IMR-90 (cell line): ENCODE measurements around the gene SNX2. TPM values are rescaled to one million over a fixed set of nuclear protein-coding genes. Genes with fewer than 3 reads are reported as not detected.

Experiments
- ATAC-seq: fragments of 200-7000 bp; cut with Tn5 transposase; 2 replicates; pipeline ENCODE4 v1.9.1; 2020; ENCODE audit warnings: low read depth, mild to moderate bottlenecking, moderate library complexity
- BruUV-seq: library from RNA; stranded (reverse); fragments of 400-500 nt; replicated peaks from 2 replicates; lab custom pipeline; 2021; lab: Mats Ljungman, UMichigan
- CTCF ChIA-PET: fragments of 300-600 bp; formaldehyde crosslinking; extraction: SDS; loops from one replicate; lab custom pipeline; 2021; ENCODE audit warnings: antibody characterized with exemption; lab: Yijun Ruan, JAX
- POLR2A ChIA-PET: fragments of 300-600 bp; sonication (Branson Sonifier 250); formaldehyde crosslinking; loops from one replicate; lab custom pipeline; 2022; ENCODE audit warnings: antibody characterized with exemption; ENCODE audit not compliant: unreplicated experiment; lab: Charles Lee
- DNase-seq: peaks from one replicate; pipeline ENCODE4 v3.0.0; 2013
- H2AFZ ChIP-seq: replicated peaks from 2 replicates; pipeline ENCODE3; 2013; ENCODE audit warnings: low read length, mild to moderate bottlenecking; ENCODE audit not compliant: poor library complexity
- H2AK5ac ChIP-seq: 2 replicates; pipeline ENCODE4 v1.6.1; 2013; ENCODE audit warnings: low read depth, low read length, inconsistent platforms
- H2AK9ac ChIP-seq: replicated peaks from 2 replicates; pipeline ENCODE3; 2013; ENCODE audit warnings: mild to moderate bottlenecking, low read depth, low read length, moderate library complexity; ENCODE audit not compliant: poor library complexity
- H2BK120ac ChIP-seq: 2 replicates; pipeline ENCODE4 v1.6.1; 2013; ENCODE audit warnings: low read depth, low read length, inconsistent platforms
- H2BK15ac ChIP-seq: 3 replicates; pipeline ENCODE4 v1.6.1; 2013; ENCODE audit warnings: low read depth, low read length, inconsistent platforms
- H2BK20ac ChIP-seq: 2 replicates; pipeline ENCODE4 v1.6.1; 2013; ENCODE audit warnings: low read depth, mild to moderate bottlenecking, inconsistent platforms, low read length, moderate library complexity
- H2BK5ac ChIP-seq: 2 replicates; pipeline ENCODE4 v1.6.1; 2013; ENCODE audit warnings: mild to moderate bottlenecking, low read depth, low read length, inconsistent platforms; ENCODE audit not compliant: poor library complexity, severe bottlenecking
- H3K14ac ChIP-seq: replicated peaks from 2 replicates; pipeline ENCODE4 v1.6.1; 2013; ENCODE audit warnings: low read depth, low read length, inconsistent platforms
- H3K18ac ChIP-seq: 2 replicates; pipeline ENCODE4 v1.6.1; 2013; ENCODE audit warnings: low read depth, low read length, control low read depth
- H3K23ac ChIP-seq: 2 replicates; pipeline ENCODE4 v1.6.1; 2013; ENCODE audit warnings: low read depth, low read length, inconsistent platforms
- H3K27ac ChIP-seq: 2 replicates; pipeline ENCODE4 v1.5.1; 2013; ENCODE audit warnings: mild to moderate bottlenecking, control low read depth, low read length; ENCODE audit not compliant: insufficient read depth
- H3K27me3 ChIP-seq: 2 replicates; pipeline ENCODE4 v1.6.1; 2013; ENCODE audit warnings: low read length; ENCODE audit not compliant: control insufficient read depth, insufficient read depth
- H3K36me3 ChIP-seq: 2 replicates; pipeline ENCODE4 v1.6.1; 2013; ENCODE audit warnings: low read length, mixed read lengths; ENCODE audit not compliant: control insufficient read depth, insufficient read depth
- H3K4ac ChIP-seq: 2 replicates; pipeline ENCODE4 v1.6.1; 2013; ENCODE audit warnings: low read depth, low read length, inconsistent platforms
- H3K4me1 ChIP-seq: 2 replicates; pipeline ENCODE4 v1.6.1; 2013; ENCODE audit warnings: low read length, mixed read lengths; ENCODE audit not compliant: control insufficient read depth, insufficient read depth
- H3K4me2 ChIP-seq: 2 replicates; pipeline ENCODE4 v1.6.1; 2013; ENCODE audit warnings: low read depth, mild to moderate bottlenecking, control low read depth, low read length, moderate library complexity
- H3K4me3 ChIP-seq: 2 replicates; pipeline ENCODE4 v1.5.1; 2013; ENCODE audit warnings: low read depth, mild to moderate bottlenecking, control low read depth, low read length, moderate library complexity; ENCODE audit not compliant: insufficient read depth
- H3K56ac ChIP-seq: 2 replicates; pipeline ENCODE4 v1.6.1; 2013; ENCODE audit warnings: low read length, inconsistent platforms; ENCODE audit not compliant: insufficient read depth; ENCODE audit errors: extremely low read depth
- H3K79me1 ChIP-seq, 2 experiments: 2 replicates each; pipeline ENCODE4 v1.6.1; 2013; ENCODE audit warnings: low read length in 2 of 2, inconsistent platforms in 1 of 2, low read depth in 1 of 2
- H3K9ac ChIP-seq: 2 replicates; pipeline ENCODE4 v1.6.1; 2013; ENCODE audit warnings: low read depth, low read length, control low read depth
- H3K9me1 ChIP-seq: 2 replicates; pipeline ENCODE4 v1.6.1; 2013; ENCODE audit warnings: low read length, inconsistent platforms; ENCODE audit not compliant: insufficient read depth
- H3K9me3 ChIP-seq: 2 replicates; pipeline ENCODE4 v1.6.1; 2013; ENCODE audit warnings: low read length; ENCODE audit not compliant: control insufficient read depth, insufficient read depth
- H4K20me1 ChIP-seq: 2 replicates; pipeline ENCODE4 v1.6.1; 2013; ENCODE audit warnings: low read length, inconsistent platforms; ENCODE audit not compliant: insufficient read depth
- H4K5ac ChIP-seq: 2 replicates; pipeline ENCODE4 v1.6.1; 2013; ENCODE audit warnings: mild to moderate bottlenecking, low read depth, low read length, control low read depth
- H4K8ac ChIP-seq, 2 experiments: 2 replicates each; pipeline ENCODE4 v1.6.1; 2013; ENCODE audit warnings: low read depth in 2 of 2, low read length in 2 of 2, control low read depth in 1 of 2, inconsistent platforms in 1 of 2
- H4K91ac ChIP-seq: 2 replicates; pipeline ENCODE4 v1.6.1; 2013; ENCODE audit warnings: low read depth, low read length, inconsistent platforms; ENCODE audit not compliant: insufficient read depth
- BHLHE40 ChIP-seq: fragments of 150-350 bp; IDR thresholded peaks from 2 replicates; pipeline ENCODE4 v1.6.1; 2016; ENCODE audit warnings: mild to moderate bottlenecking, low read depth, low read length
- MAFK ChIP-seq: IDR thresholded peaks from 2 replicates; pipeline ENCODE4 v1.6.1; 2012; ENCODE audit warnings: low read depth, low read length, improper control_type of control experiment
- WGBS, 2 experiments: methylation state at CpG; one replicate each; pipeline versions ENCODE4 v1.1.5 to v1.1.7; 2013; ENCODE audit warnings: missing lambda C conversion rate in 2 of 2; ENCODE audit not compliant: insufficient read length in 1 of 2; ENCODE audit errors: extremely low coverage in 2 of 2; 5-methylcytosine and 5-hydroxymethylcytosine counted together
- dilution Hi-C: fragments of 300-500 bp; cut with HindIII; formaldehyde crosslinking; loops from one replicate; pipeline ENCODE4 v1.14.3; 2018; ENCODE audit warnings: low sequenced_read_pairs; ENCODE audit not compliant: unreplicated experiment
- in situ Hi-C: fragments of 300-500 bp; cut with MboI; formaldehyde crosslinking; loops from 3 replicates; pipeline ENCODE4 v1.14.3; 2019; ENCODE audit warnings: low sequenced_read_pairs, inconsistent platforms, mixed read lengths
- intact Hi-C: fragments of 100-400 bp; cut with micrococcal nuclease; formaldehyde crosslinking; loops from 2 replicates; pipeline ENCODE4 v1.10.0; 2022
- polyA plus RNA-seq, 3 experiments: library from polyadenylated mRNA; depleted of rRNA; stranded (reverse); fragments of >200 nt; gene quantifications; 2 replicates each; pipeline ENCODE4 v1.2.3, GENCODE V29; 2012; ENCODE audit warnings: low replicate concordance in 1 of 3
- total RNA-seq: library from RNA; depleted of rRNA; stranded (reverse); fragments of >200 nt; gene quantifications from 2 replicates; pipeline ENCODE4 v1.2.3, GENCODE V29; 2012

SNX2 gene
- total and polyA plus RNA-seq, 2 of the 4 experiments (the other 2 are of a cell fraction): 26.3 to 52.9 TPM

GRCh38 chr5:122858451-122858850 is 83.6 kb downstream of the SNX2 start:
- CTCF ChIA-PET: no interaction called here
- BruUV-seq: no TSS peak
- no peak overlapping the region for H2BK120ac ChIP-seq
- no peak overlapping the region for H3K23ac ChIP-seq
- in situ Hi-C loops: no loop called here
- intact Hi-C loops: no loop called here
- H2BK15ac ChIP-seq: no peak overlapping the region
- no peak overlapping the region for H3K9ac ChIP-seq
- H3K18ac ChIP-seq: no peak overlapping the region
- dilution Hi-C loops: no loop called here
- no peaks in the 10 kb centered on the region for H3K4me1 ChIP-seq
- 0 out of 2 replicates have a peak, but pooled peaks cover 1% of the 10 kb centered on the region for H3K36me3 ChIP-seq
- no peak overlapping the region for H3K4ac ChIP-seq
- no CpG with 5 or more reads among the region's 1 CpG for WGBS, 2 experiments
- H3K4me2 ChIP-seq: no peak overlapping the region
- ATAC-seq (no peak), DNase-seq (no peak)
- no peaks in the 10 kb centered on the region for H3K27me3 ChIP-seq
- POLR2A ChIA-PET: no interaction called here
- no peak overlapping the region for H2AFZ ChIP-seq
- no peak overlapping the region for H3K14ac ChIP-seq
- H3K9me1 ChIP-seq: 0 out of 2 replicates have a peak, but pooled peaks cover 3% of the 10 kb centered on the region
- no peak overlapping the region for H3K56ac ChIP-seq
- no peak overlapping the region for H2BK5ac ChIP-seq
- no peak overlapping the region for H4K91ac ChIP-seq
- H3K27ac ChIP-seq: no peak overlapping the region
- no peak overlapping the region for H3K4me3 ChIP-seq
- H3K79me1 ChIP-seq: peaks cover 24 to 26% of the 10 kb centered on the region in 2 experiments
- H4K8ac ChIP-seq: no peak overlapping the region
- H4K20me1 ChIP-seq: no peaks in the 10 kb centered on the region
- no peak overlapping the region for H4K5ac ChIP-seq
- no peak overlapping the region for H2AK9ac ChIP-seq
- no peak overlapping the region for H2BK20ac ChIP-seq
- no peaks in the 10 kb centered on the region for H3K9me3 ChIP-seq
- no peak overlapping the region for H2AK5ac ChIP-seq
- TF ChIP-seq MAFK (peak; percentile 31; the same call in 1 of the 2 replicates), BHLHE40 (no peak)
